B cell (primary cell): Measurements from ENCODE around the gene MED31.

Experiments
- EZH2 ChIP-seq: IDR thresholded peaks from 2 replicates; pipeline ENCODE4 v1.6.1; 2012; ENCODE audit warnings: borderline replicate concordance, low read depth, mild to moderate bottlenecking, moderate library complexity, low read length; ENCODE audit not compliant: insufficient read depth, poor library complexity, severe bottlenecking
- TF ChIP-seq, protein P1 (sequence below): fragments of 200-600 bp; IDR thresholded peaks from one replicate; pipeline ENCODE4 v1.8.0; 2022; ENCODE audit warnings: antibody characterized with exemption, mild to moderate bottlenecking

DNA sequence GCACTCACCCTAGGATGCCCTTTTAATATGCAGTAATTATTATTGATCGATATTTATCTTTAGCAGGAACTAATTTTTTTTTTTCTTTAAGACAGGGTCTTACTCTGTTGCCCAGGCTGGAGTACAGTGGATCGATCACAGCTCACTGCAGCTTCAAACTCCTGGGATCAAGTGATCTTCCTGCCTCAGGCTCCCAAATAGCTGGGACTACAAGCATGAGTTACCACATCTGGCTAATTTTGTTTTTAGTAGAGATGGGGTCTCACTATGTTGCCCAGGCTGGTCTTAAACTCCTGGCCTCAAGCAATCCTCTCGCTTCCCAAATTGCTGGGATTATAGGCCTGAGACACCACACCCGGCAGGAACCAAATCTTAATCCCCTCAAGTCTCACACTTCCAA is 40.2 kb downstream of the MED31 start:
- TF ChIP-seq, protein P1, sequence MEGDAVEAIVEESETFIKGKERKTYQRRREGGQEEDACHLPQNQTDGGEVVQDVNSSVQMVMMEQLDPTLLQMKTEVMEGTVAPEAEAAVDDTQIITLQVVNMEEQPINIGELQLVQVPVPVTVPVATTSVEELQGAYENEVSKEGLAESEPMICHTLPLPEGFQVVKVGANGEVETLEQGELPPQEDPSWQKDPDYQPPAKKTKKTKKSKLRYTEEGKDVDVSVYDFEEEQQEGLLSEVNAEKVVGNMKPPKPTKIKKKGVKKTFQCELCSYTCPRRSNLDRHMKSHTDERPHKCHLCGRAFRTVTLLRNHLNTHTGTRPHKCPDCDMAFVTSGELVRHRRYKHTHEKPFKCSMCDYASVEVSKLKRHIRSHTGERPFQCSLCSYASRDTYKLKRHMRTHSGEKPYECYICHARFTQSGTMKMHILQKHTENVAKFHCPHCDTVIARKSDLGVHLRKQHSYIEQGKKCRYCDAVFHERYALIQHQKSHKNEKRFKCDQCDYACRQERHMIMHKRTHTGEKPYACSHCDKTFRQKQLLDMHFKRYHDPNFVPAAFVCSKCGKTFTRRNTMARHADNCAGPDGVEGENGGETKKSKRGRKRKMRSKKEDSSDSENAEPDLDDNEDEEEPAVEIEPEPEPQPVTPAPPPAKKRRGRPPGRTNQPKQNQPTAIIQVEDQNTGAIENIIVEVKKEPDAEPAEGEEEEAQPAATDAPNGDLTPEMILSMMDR: no peak
- no peak for TF ChIP-seq EZH2
